IgD-negative memory B cell (primary cell): Measurements from ENCODE around the gene ZDHHC11. TPM values are rescaled to one million over a fixed set of nuclear protein-coding genes. Genes with fewer than 3 reads are reported as not detected.
A peak's percentile ranks its signal among the peaks of the same experiment; 100 is the strongest.

Source experiments
- H3K27ac Mint-ChIP-seq, 3 donors: one replicate each; pipeline ENCODE4 v1.8.0; 2020 to 2022; ENCODE audit warnings: mild to moderate bottlenecking in 3 of 3, mixed read lengths in 3 of 3, moderate library complexity in 1 of 3
- H3K27me3 Mint-ChIP-seq: one replicate; pipeline ENCODE4 v1.8.0; 2021; ENCODE audit warnings: mixed read lengths
- H3K36me3 Mint-ChIP-seq: one replicate; pipeline ENCODE4 v1.8.0; 2020; ENCODE audit warnings: mild to moderate bottlenecking, mixed read lengths
- H3K4me1 Mint-ChIP-seq, 3 donors: one replicate each; pipeline ENCODE4 v1.8.0; 2020 to 2022; ENCODE audit warnings: mixed read lengths in 3 of 3, mild to moderate bottlenecking in 1 of 3
- H3K4me3 Mint-ChIP-seq, 4 donors: one replicate each; pipeline ENCODE4 v1.8.0; 2020 to 2022; ENCODE audit warnings: mild to moderate bottlenecking in 4 of 4, mixed read lengths in 4 of 4, moderate library complexity in 3 of 4
- H3K9me3 Mint-ChIP-seq, 3 donors: one replicate each; pipeline ENCODE4 v1.8.0; 2020 to 2021; ENCODE audit warnings: mixed read lengths in 3 of 3, mild to moderate bottlenecking in 1 of 3
- polyA plus RNA-seq: library from polyadenylated mRNA; unstranded; fragments of 300-500 nt; fragmentation: Illumina TruSeq; gene quantifications from one replicate; pipeline ENCODE4 v1.2.3, GENCODE V29; 2021

Gene ZDHHC11
- polyA plus RNA-seq, 1 donor from 2014 or later: not detected

DNA sequence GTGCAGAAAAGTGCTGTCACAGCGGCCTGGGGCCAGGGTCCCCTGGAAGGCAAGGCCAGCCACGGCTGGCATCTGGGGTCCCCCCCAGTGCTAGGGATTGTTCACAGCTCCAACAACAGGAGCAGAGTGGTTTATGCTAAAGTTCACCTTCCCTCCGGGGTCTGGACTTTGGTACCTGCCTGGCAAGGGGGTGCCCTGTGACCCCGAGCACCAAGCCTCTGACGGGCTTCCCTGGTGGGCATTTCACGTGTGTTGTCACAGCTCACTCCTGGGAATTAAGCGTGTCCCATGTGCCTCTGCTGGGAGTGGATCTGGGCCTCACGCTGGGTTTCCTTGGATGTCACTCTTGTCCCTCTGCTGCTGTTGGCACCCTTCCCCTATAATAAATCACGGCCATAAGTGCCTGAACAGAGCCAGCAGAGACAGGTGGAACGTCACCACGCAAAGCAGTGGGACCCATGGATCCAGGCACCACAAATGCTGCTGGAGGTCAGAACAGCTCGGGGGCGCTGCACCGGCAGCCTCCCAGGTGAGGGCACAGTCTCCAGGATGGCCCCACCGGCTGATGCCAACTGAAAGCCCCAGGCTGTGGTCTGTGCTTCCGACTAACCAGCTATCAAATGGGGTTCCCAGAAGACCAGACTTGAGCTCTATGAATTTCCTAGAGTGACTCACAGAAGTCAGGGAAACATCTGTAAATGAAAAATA, 17.8 kb upstream of the ZDHHC11 start:
- no peak overlapping the region for H3K4me3 Mint-ChIP-seq
- H3K9me3 Mint-ChIP-seq: no peaks in the 10 kb centered on the region
- no peak overlapping the region for H3K27ac Mint-ChIP-seq
- no peaks in the 10 kb centered on the region for H3K27me3 Mint-ChIP-seq
- peaks cover 1 to 6% (median 6%) of the 10 kb centered on the region in 3 donors for H3K4me1 Mint-ChIP-seq
- peaks cover 3% of the 10 kb centered on the region for H3K36me3 Mint-ChIP-seq

DNA sequence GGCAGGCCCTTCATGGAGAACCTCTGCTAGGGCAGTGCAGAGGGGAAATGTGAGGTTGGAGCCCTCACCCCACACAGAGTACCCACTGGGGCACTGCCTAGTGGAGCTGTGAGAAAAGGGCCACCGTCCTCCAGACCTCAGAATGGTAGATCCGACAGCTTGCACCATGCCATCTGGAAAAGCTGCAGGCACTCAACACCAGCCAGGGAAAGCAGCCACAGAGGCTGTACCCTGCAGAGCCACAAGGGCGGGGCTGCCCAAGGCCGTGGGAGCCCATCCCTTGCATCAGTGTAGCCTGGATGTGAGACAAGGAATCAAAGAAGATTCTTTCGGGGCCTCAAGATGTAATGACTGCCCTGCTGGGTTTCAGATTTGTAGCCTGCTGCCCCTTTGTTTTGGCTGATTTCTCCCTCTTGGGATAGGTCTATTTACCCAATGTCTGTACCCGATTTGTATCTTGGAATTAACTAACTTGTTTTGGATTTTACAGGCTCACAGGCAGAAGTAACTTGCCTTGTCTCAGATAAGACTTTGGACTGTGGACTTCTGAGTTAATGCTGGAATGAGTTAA, 16.6 kb upstream of the ZDHHC11 start:
- Mint-ChIP-seq H3K4me3 (no peak overlapping the region), H3K36me3 (peaks cover 3% of the 10 kb centered on the region)

DNA sequence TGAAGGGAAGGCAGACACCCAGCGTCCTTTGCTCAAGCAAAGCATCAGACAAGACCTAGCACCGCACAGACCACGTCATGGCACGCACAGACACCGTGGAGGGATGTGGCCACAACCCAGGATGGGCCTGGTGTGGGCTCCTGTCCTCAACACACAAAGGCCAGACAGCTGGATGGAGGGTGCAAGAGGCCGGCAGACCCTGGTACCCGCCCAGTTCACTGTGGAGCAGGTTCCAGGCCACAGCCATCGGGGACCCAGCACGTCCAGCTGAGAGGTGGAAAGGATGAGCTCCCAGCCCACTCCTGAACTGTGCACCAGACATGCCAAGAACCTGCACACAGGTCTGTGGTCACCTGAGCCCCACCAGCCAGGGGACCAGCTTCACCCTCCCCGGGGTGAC, 15.0 kb upstream of the ZDHHC11 start:
- no peaks in the 10 kb centered on the region for H3K27me3 Mint-ChIP-seq
- peak overlapping the region in 1 of 3 donors; percentile 82 for H3K27ac Mint-ChIP-seq
- H3K36me3 Mint-ChIP-seq: peaks cover 3% of the 10 kb centered on the region
- H3K4me1 Mint-ChIP-seq: peaks cover 0 to 3% (median 0%) of the 10 kb centered on the region in 3 donors
- H3K4me3 Mint-ChIP-seq: no peak overlapping the region
- no peaks in the 10 kb centered on the region for H3K9me3 Mint-ChIP-seq

More for the DNA sequence above, 16.6 kb upstream of the ZDHHC11 start:
- H3K9me3 Mint-ChIP-seq: no peaks in the 10 kb centered on the region
- peaks cover 0 to 3% (median 0%) of the 10 kb centered on the region in 3 donors for H3K4me1 Mint-ChIP-seq
- peak overlapping the region in 1 of 3 donors; percentile 0 for H3K27ac Mint-ChIP-seq
- no peaks in the 10 kb centered on the region for H3K27me3 Mint-ChIP-seq

DNA sequence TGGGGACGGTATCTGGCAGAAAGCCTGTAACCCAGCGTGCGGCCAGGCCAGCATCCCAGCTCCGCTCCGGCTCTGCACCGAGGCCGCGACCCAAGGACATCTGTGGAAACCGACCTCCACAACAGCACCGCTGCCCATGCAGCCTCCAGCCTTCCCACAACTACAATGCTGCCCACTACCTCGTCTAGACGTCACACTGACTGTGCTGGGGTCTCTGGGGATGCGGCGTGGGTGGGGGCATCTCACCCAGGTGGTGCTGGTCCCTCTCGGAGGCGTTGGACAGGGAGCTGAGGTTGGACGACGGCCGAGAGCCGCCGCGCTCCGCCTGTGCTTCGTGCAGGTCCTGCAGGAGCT, 14.4 kb upstream of the ZDHHC11 start:
- Mint-ChIP-seq H3K4me3 (no peak overlapping the region), H3K36me3 (peaks cover 4% of the 10 kb centered on the region), H3K27me3 (no peaks in the 10 kb centered on the region), H3K4me1 (peaks cover 0 to 3% (median 0%) of the 10 kb centered on the region in 3 donors), H3K27ac (no peak overlapping the region), H3K9me3 (no peaks in the 10 kb centered on the region)

DNA sequence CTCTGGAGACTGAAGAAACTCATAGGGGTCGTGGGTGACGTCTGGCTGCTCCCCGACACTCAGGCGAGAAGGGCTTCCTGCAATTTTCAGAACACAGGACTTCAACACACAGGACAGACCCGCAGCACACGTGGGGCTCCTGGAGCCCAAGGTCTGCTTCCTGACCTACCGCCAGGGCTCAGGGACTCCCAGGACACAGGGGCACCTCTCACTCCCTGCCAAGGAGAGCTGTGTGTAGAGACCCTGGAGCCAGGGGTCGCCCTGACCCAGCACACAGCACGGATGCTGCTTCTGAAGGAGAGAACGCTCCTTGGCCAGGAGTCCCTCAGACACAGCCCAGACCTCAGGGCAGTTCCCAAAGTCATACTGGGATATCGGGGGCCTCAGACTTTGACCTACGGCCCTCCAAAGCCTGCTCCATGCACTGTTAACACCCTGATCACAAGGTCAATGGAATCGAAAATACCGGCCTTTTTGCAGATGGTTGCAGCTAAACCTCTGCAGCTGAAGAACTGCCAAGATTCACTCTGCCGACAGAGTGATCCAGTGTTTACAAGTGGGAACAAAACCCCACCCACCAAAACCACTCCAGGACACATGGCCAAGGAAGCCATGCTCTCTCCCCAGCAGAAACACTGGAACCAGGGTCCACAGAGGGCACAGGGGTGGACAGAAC, 13.8 kb upstream of the ZDHHC11 start:
- Mint-ChIP-seq H3K27me3 (no peaks in the 10 kb centered on the region), H3K9me3 (no peaks in the 10 kb centered on the region), H3K4me1 (peaks cover 0 to 1% (median 0%) of the 10 kb centered on the region in 3 donors), H3K36me3 (peaks cover 4% of the 10 kb centered on the region), H3K27ac (no peak overlapping the region), H3K4me3 (no peak overlapping the region)

DNA sequence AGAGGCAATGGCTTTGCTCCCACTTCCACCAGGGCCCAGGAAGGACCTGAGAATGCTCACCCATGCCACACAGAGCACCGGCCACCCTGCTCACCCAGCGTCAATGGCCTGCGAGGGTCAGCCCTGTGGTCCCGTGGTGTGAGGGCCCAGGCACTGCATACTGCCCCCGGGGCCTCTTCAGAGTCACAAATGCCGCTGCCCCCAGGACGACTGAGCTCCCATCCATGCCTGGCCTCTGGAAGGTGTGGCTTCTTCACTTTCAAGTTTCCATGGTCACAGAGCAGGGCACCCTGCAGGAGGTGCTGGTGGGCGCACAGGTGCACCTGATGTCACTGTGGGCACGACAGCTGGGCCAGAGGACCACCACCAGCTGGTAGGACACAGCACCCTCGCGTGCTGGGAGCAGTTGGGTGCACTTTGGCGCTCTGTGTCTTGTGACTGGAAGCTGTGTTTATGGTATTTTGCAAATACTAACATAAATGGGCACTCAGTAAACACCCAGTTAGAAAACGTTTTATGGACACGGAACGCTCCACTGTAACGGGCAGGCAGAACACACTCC, 12.5 kb upstream of the ZDHHC11 start:
- no peaks in the 10 kb centered on the region for H3K27me3 Mint-ChIP-seq
- H3K4me1 Mint-ChIP-seq: no peaks in the 10 kb centered on the region
- no peaks in the 10 kb centered on the region for H3K9me3 Mint-ChIP-seq
- H3K36me3 Mint-ChIP-seq: peaks cover 4% of the 10 kb centered on the region
- H3K27ac Mint-ChIP-seq: peak overlapping the region in 1 of 3 donors; percentile 13
- H3K4me3 Mint-ChIP-seq: no peak overlapping the region

DNA sequence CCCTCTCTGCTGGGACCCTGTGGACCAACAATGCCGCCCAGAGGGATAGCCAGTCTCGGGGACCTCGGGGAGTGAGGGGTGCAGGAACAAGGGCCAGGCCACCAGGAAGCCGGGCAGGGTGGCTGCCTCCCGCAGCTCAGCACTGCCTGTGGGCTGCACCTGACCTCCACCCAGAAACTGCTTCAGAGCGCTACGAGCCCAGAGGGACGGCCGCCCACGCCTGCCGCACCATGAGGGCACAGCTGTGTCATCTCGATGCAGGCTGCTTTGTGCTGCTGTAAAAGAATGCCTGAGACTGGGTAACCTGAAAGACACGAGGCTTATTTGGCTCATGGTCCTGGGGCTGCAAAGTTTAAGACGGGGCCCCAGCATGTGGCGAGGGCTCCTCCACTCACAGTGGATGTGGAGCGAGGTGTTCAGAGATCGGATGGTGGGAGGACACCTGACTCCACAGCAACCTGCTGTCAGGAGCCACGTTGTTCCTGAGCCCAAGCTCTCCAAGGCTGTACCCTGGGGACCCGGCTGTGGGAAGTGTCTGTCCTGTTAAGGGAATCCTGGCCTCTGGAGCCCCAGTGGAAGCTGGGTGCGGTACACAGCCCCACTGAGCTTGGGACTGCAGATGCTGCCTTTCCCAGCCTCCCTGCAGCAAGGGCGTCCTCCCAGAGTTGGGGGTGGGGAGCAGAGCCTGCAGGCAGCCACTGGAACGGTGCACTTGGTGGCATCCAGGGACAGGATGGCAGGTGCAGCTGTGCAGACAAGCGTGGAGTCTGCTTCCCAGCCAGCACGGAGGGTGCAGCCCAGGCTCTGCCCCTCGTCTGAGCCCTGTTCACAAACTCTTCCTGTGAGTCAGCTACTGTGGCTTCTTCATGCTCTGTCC, 11.8 kb upstream of the ZDHHC11 start:
- Mint-ChIP-seq H3K4me1 (no peaks in the 10 kb centered on the region), H3K9me3 (no peaks in the 10 kb centered on the region), H3K27ac (no peak overlapping the region), H3K4me3 (no peak overlapping the region), H3K27me3 (no peaks in the 10 kb centered on the region), H3K36me3 (peaks cover 3% of the 10 kb centered on the region)

DNA sequence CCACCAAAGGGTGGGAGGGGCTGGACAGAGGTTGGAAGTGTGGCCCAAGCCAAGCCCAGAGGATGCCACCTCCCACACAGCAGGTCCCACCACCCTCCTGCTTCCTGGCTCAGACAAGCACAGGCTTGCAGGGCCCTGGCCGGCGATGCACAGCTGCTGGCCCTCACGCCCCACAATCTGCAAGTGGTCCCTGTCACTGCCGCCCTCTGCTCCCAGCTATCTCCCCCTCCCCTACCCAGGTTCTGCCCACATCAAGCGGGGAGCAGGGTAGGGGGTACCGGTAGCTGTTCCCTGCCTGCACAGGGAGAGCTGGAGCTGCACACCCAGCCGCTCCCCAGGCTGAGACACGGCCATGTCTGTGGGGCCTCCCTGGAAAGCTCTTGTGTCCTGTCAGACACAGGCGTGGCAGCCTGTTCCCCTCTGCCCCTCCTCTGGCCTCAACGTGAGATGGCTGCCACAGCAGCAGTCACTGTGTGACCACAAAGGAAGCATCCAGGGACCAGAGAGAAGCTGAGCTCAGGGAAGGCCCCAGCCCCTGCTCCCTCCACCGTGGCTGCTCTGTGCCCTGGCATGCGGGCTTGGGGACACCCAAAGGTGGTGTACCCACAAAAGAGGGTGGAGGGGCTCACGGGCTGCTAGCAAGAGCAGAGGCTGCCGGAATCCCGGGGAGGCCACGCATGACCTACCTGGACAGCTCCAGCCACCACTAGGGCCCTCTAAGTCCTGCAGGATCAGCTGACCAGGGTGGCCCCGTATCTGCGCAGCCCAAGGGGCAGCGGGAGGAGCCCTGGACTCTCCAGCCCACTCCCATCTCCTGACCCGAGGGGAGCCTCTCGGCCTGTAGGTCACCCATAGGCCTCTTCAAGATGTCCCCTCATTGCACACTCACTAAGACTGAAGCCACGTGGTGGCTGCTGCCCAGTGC, 10.9 kb upstream of the ZDHHC11 start:
- no peaks in the 10 kb centered on the region for H3K4me1 Mint-ChIP-seq
- no peaks in the 10 kb centered on the region for H3K9me3 Mint-ChIP-seq
- no peaks in the 10 kb centered on the region for H3K27me3 Mint-ChIP-seq
- H3K4me3 Mint-ChIP-seq: no peak overlapping the region
- no peak overlapping the region for H3K27ac Mint-ChIP-seq
- peaks cover 2% of the 10 kb centered on the region for H3K36me3 Mint-ChIP-seq

DNA sequence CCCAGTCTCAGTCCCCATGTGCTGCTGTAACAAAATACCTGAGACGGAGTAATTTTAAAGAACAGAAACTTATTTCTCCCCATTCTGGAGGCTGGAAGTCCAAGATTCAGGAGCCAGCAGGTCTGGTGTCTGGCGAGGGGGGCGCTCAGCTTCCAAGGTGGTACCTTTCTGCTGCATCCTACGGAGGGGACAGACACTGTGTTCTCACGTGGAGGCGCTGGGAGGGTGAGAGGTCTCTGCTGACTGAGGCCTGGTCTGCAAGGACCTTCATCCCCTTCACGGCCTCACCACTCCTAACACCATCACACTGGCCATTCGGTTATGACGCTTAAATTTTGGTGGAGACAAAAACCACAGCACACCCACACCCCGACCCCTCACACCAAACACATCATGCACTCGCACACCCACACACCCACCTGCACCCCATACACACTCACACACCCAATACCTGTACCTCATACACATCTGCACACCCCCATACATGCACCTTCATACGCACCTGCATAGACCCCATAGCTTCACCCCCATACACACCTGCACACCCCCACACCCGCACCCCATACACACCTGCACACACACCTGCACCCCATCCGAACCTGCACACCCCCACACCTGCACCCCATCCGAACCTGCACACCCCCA, 9.8 kb upstream of the ZDHHC11 start:
- Mint-ChIP-seq H3K4me3 (no peak overlapping the region), H3K36me3 (peaks cover 2% of the 10 kb centered on the region), H3K9me3 (no peaks in the 10 kb centered on the region), H3K4me1 (no peaks in the 10 kb centered on the region), H3K27ac (no peak overlapping the region), H3K27me3 (no peaks in the 10 kb centered on the region)

DNA sequence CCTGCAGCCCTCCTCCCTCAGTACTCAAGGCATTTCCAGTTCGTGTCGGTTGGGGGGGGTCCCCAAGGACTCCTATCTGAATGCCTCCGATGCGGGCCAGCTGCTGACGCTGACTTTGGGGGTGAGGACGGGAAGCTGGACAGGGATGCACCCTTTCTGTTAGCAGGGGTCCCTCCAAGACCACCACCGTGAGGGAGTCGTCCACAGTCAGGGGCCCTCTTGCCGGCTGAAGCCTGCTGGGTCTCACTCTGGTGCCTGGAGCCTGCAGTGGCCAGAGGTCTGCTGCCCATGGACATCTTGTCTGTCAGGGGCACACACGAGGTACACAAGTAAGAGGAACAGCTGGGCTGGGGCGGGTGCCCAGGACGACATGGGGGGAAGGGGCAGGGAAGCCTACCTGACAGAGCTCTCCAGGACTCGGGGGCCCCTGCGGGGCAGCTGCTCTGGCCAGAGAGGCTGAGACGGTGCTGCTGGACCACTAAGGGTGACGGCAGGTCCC, 9.1 kb upstream of the ZDHHC11 start:
- Mint-ChIP-seq H3K4me3 (no peak overlapping the region), H3K9me3 (no peaks in the 10 kb centered on the region), H3K4me1 (no peaks in the 10 kb centered on the region), H3K36me3 (peaks cover 2% of the 10 kb centered on the region), H3K27ac (no peak overlapping the region), H3K27me3 (no peaks in the 10 kb centered on the region)

DNA sequence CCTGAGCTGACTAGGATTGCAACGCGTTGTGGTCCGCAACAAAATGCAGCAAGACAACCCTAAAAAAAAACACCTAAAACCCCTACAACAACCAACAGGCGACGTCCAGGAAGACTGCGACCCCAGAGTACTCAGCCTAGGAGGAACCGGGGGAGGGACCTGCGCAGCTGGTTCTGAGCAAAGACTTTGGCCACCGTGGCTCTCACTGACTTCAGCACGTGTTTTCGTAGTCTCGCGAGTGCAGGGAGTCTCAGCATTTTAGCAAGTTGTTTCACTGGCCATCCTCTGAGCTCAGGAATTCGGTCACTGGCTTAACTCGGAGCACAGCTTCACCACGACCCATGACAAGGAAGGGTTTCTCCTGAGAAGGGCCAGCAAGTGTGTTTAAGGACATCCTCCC, 8.6 kb upstream of the ZDHHC11 start:
- Mint-ChIP-seq H3K27ac (no peak overlapping the region), H3K36me3 (peaks cover 2% of the 10 kb centered on the region), H3K4me3 (no peak overlapping the region), H3K4me1 (no peaks in the 10 kb centered on the region), H3K9me3 (no peaks in the 10 kb centered on the region), H3K27me3 (no peaks in the 10 kb centered on the region)

DNA sequence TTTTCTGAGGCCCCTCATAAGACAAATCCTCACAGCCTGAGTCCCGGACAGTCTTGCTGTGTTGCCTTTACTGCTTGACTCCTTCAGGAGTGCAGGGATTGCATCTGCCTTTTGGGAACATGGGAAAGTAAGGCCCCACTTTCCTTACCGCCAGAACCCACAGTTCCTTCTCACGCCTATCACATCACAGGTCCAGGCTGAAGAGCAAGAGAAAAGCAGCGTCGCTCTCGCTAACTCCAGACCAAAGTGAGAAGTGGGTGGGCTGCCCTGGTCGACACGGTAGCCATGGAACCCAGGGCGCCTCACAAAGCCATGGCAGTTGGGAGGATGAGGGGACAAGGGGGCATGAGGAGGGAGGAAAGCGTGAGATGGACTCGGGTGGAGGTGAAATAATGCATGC, 7.9 kb upstream of the ZDHHC11 start:
- no peaks in the 10 kb centered on the region for H3K9me3 Mint-ChIP-seq
- H3K4me3 Mint-ChIP-seq: no peak overlapping the region
- H3K27me3 Mint-ChIP-seq: no peaks in the 10 kb centered on the region
- H3K27ac Mint-ChIP-seq: no peak overlapping the region
- peaks cover 2% of the 10 kb centered on the region for H3K36me3 Mint-ChIP-seq
- no peaks in the 10 kb centered on the region for H3K4me1 Mint-ChIP-seq

DNA sequence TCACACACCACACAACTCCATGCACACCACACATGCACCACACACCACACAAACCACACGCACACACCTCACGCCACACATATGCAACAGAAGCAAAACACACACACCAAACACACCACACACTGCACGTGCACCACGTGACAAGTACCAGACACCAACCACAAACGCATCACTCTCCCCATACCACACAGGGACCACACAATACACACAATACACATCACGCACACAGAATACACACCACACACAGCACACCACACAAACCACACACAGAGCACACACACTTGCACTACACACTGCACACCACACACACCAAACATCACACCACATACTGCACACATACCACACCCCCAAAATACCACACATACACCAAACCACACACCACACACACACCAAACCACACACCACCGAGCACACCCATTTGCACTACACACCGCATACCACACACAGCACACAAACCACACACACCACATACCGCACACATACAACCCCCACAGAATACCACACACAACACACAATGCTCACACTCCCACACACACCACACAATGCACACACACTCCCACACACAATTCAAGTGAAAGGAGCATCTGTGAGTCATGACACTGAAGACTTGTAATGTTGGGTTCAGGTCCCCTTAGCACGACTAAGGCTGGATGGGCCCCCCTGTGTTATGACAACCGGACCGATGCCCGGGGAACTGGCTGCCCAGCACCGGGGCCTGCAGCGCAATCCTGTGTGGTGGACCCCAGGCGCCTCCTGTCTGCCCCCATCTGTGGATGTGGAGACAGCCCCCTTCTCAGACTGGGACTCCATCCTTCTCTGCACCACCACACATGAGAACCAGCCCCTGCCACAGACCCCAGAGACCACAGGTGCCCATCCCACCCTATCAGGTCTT, 6.0 kb upstream of the ZDHHC11 start:
- no peak overlapping the region for H3K27ac Mint-ChIP-seq
- H3K36me3 Mint-ChIP-seq: peaks cover 2% of the 10 kb centered on the region
- H3K4me1 Mint-ChIP-seq: no peaks in the 10 kb centered on the region
- no peaks in the 10 kb centered on the region for H3K9me3 Mint-ChIP-seq
- peaks cover 7% of the 10 kb centered on the region for H3K27me3 Mint-ChIP-seq
- no peak overlapping the region for H3K4me3 Mint-ChIP-seq
